GM10248 (cell line): ENCODE data around the gene OR5B2.

Source experiments
- CTCF ChIA-PET: fragments of 300-600 bp; sonication (Branson Sonifier 250); formaldehyde crosslinking; extraction: SDS; loops from one replicate; lab custom pipeline; 2021; ENCODE audit warnings: antibody characterized with exemption; lab: Yijun Ruan, JAX
- POLR2A ChIA-PET: fragments of 350-650 bp; sonication (Branson Sonifier 250); formaldehyde crosslinking; extraction: SDS; loops from one replicate; lab custom pipeline; 2020; ENCODE audit warnings: antibody characterized with exemption; lab: Yijun Ruan, JAX
- DNase-seq: peaks from one replicate; pipeline ENCODE4 v3.0.0; 2012; ENCODE audit errors: extremely low spot score
- TF ChIP-seq, protein P1 (sequence below): IDR thresholded peaks from 2 replicates; pipeline ENCODE4 v1.5.1; 2012; ENCODE audit warnings: mild to moderate bottlenecking, low read depth; ENCODE audit errors: extremely low read depth, missing control alignments, control extremely low read depth

OR5B2 gene

DNA sequence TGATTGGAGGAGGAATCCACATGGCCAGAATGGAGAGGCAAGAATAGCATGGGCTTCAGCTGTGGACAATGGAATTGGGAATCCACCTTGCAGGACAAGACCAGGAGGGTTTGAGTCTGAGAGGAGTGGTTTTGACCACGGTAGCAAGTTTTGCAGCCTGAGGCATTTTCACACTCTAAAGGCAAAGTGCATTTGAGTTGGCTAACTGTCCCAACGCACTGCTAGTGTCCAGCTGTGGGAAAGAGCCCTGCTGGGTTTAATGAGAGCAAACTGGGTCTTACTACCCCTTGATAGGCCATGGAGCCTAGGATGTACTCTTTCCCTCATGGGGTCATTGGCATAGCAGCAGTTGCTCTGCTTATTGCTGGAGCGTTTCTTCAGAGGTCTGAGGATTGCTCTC lies at the start of gene OR5B2:
OR5B2 (minus strand) TSS at position 101 of the 400 bp plus-strand sequence. CDS start 4,860 bp downstream, outside the sequence.
- no peak for DNase-seq
- POLR2A ChIA-PET, result no interaction called here
- TF ChIP-seq, protein P1, sequence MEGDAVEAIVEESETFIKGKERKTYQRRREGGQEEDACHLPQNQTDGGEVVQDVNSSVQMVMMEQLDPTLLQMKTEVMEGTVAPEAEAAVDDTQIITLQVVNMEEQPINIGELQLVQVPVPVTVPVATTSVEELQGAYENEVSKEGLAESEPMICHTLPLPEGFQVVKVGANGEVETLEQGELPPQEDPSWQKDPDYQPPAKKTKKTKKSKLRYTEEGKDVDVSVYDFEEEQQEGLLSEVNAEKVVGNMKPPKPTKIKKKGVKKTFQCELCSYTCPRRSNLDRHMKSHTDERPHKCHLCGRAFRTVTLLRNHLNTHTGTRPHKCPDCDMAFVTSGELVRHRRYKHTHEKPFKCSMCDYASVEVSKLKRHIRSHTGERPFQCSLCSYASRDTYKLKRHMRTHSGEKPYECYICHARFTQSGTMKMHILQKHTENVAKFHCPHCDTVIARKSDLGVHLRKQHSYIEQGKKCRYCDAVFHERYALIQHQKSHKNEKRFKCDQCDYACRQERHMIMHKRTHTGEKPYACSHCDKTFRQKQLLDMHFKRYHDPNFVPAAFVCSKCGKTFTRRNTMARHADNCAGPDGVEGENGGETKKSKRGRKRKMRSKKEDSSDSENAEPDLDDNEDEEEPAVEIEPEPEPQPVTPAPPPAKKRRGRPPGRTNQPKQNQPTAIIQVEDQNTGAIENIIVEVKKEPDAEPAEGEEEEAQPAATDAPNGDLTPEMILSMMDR, result no peak
- CTCF ChIA-PET, result no interaction called here

DNA sequence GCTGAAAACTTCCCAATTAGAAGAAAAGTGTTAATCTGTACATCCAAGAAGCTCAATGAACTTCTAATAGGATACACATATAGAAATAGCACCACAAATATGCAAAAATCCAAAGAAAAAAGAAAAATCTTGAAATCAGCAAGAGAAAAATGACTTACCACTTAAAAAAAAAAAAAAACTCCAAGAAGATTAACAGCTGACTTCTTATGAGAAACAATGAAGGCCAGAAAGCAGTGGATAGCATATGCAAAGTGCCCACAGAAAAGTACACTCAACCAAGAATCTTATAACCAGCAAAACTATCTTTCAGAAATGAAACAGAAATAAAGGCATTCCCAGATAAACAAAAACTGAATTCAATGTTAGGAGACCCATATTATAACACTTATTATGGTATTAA lies 44.0 kb upstream of the OR5B2 start:
- no peak for DNase-seq
- ChIA-PET CTCF (no interaction called here), POLR2A (no interaction called here)
- TF ChIP-seq, protein P1, result no peak

DNA sequence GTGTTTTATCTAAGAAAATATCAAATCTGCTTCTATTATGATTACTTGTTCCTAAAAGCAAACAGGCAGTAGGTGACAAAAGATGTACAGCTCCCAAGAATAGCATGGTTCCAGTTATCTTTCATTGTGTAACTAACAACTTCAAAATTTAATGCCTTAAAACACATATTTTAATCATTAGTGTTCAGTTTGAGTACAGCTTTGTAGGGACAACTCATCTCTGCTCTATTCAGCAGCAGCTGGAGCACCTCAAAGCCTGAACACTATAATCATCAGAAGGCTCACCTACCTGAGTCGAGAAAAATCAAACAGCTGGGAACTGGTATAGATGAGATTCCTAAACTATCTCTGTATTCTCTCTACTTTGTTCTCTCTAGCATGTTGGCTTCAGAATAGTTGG lies 38.4 kb upstream of the OR5B2 start:
- CTCF ChIA-PET, result interaction anchor here (1.6 kb wide), 1 partner anchor 17 kb away, joined by 4 read pairs; no protein-coding TSS in a partner anchor
- POLR2A ChIA-PET, result no interaction called here
- no peak for DNase-seq
- TF ChIP-seq, protein P1, result no peak

DNA sequence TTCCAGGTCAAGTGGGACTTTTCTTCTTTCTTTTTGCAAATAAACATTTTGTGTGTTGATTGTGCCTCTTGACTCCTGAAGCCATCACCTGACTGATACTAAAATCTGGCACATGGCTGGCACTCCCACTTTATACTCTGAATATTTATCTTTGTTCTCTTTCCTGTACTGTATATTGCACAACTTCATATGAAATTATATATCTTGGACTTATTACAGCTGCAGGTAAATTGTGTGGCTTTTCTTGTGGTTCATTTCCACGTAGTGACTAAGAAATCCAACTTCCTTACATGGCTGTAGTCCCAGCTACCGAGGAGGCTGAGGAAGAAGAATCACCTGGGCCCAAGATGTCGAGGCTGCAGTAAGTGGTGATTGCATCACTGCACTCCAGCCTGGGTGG lies 37.8 kb upstream of the OR5B2 start:
- no peak for DNase-seq
- TF ChIP-seq, protein P1, result no peak
- ChIA-PET POLR2A (no interaction called here), CTCF (no interaction called here)

DNA sequence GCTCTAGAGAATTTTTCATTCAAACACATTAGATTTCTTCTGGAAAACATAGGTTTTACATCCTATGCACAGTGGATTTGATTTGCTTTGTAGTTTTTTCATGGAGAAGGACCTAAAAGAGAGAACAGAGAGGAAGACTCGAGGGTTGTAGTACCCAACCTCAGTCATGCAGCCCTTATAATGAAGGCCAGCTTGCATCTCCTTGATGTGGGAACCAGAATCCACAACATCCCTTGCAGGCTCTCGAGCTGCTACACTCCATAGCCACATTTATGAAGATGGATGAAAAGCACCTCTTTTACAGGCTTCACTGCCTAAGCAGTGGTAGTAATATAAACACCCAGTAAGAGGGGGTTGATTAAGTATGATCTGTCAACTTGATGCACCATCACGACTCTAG lies 23.7 kb upstream of the OR5B2 start:
- ChIA-PET POLR2A (no interaction called here), CTCF (no interaction called here)
- TF ChIP-seq, protein P1, result no peak
- DNase-seq, result no peak

DNA sequence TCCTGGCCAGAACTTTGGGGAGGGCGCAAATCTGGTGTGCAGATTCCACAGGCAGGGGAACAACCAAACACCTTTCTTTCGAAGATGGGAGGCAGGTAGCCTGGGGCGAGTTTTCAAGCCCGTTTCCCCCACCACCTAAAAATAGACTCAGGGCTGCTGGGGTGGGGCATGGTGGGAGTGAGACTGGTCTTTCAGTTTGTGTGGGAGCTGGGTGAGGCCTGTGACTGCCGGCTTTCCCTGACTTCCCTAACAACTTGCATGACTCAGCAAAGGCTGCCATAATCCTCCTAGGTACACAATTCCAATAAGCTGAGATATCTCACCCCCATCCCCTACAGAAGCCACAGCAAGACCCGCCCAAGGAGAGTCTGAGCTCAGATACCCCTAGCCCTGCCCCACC lies 18.4 kb upstream of the OR5B2 start:
- TF ChIP-seq, protein P1, result no peak
- ChIA-PET CTCF (interaction anchor here (0.6 kb wide), 1 partner anchor 42 kb away, joined by 3 read pairs; no protein-coding TSS in a partner anchor), POLR2A (no interaction called here)
- DNase-seq, result no peak

DNA sequence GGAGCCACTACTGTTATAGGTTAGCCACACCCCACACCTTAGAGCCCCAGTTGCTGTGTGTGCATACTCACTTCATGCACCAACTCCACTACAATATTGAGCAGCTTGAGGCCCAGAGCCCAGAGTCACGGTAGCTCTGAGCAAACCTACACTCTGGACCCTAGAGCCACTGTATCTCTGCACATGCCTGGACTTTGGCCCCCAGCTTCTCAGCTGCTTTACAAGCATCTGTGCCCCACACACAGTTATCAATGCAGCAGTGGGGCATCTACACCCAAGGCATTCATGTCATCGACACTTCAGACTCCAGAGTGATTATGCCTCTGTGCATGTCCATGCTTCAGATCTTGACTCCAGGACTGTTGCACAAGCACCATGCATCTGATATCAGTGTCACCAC lies 16.4 kb upstream of the OR5B2 start:
- POLR2A ChIA-PET, result no interaction called here
- DNase-seq, result no peak
- CTCF ChIA-PET, result no interaction called here
- TF ChIP-seq, protein P1, result no peak
